ENCODE data around the gene ALX3. TPM values are rescaled to one million over a fixed set of nuclear protein-coding genes. Genes with fewer than 3 reads are reported as not detected.

ALX3 gene
- polyA plus RNA-seq, 3 donors = not detected

GRCh38 chr1:110076789-110077500 lies 6.5 kb upstream of the ALX3 start:
- H3K9me3 Mint-ChIP-seq = peaks cover 0 to 2% (median 0%) of the 10 kb centered on the region in 7 donors
- TF ChIP-seq CTCF (IDR thresholded peaks at IDR 0.05) = no peak
- peaks cover 0 to 4% of the 10 kb centered on the region in 2 donors for H3K36me3 Mint-ChIP-seq

DNA sequence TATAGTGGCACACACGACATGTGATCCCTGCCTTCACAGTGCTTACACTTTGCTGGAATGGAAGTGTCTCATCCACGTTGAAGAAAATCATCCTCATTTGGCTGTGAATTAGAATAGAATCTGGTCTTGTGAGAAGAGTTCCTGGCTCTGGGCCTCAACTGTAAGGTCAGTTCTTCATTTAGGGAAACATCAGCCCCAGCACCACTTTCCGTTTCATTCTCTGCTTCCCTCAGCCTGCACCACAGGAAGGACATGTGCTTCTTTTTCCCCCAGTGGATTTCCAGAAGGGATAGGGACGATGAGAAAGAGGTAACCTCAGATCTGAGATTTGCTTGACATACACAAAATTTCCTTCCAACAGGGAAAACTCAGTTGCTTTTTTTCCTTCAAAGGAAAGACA lies 3.7 kb upstream of the ALX3 start:
- Mint-ChIP-seq H3K4me1 (peaks cover 17% of the 10 kb centered on the region), H3K4me3 (no peak overlapping the region), H3K9me3 (peaks cover 0 to 16% (median 5%) of the 10 kb centered on the region in 7 donors), H3K36me3 (peaks cover 3 to 7% of the 10 kb centered on the region in 2 donors), H3K27ac (no peak overlapping the region), H3K27me3 (ENCODE audit: low read depth in 3 of 3) (peaks cover 41 to 53% (median 48%) of the 10 kb centered on the region in 3 donors)
- Histone ChIP-seq H3K36me3 (replicated peaks in 1 of 2; ENCODE audit: control insufficient read depth in 1 of 2, insufficient read depth in 2 of 2, low read length in 2 of 2) (no peaks in the 10 kb centered on the region), H3K79me2 (ENCODE audit: insufficient read depth, low read length) (no peaks in the 10 kb centered on the region), H3K9me3 (replicated peaks in 1 of 2; ENCODE audit: control insufficient read depth in 1 of 2, insufficient read depth in 1 of 2, low read length in 2 of 2) (peaks cover 0 to 15% of the 10 kb centered on the region in 2 donors), H3K4me1 (ENCODE audit: control insufficient read depth in 1 of 2, insufficient read depth in 2 of 2, low read length in 2 of 2) (peaks cover 9 to 12% of the 10 kb centered on the region in 2 donors), H3K27me3 (ENCODE audit: control insufficient read depth in 2 of 2, insufficient read depth in 2 of 2, low read length in 2 of 2) (peaks cover 33 to 46% of the 10 kb centered on the region in 2 donors), H4K20me1 (ENCODE audit: insufficient read depth, low read length) (no peaks in the 10 kb centered on the region), H2AFZ (ENCODE audit: insufficient read depth, low read depth, low read length, poor library complexity, severe bottlenecking) (no peak overlapping the region), H3K9ac (ENCODE audit: insufficient read depth, low read length, poor library complexity, severe bottlenecking) (no peak overlapping the region), H3K4me2 (replicated peaks; ENCODE audit: extremely low read depth, low read length, poor library complexity, severe bottlenecking) (no peak overlapping the region), H3K4me3 (replicated peaks in 1 of 3; ENCODE audit: low read depth in 2 of 3, low read length in 3 of 3) (no peak overlapping the region), H3K27ac (ENCODE audit: low read depth in 1 of 2, low read length in 2 of 2) (no peak overlapping the region)
- 100% methylated on average over 1 of the region's 4 CpGs for WGBS (ENCODE audit: insufficient coverage)
- intact Hi-C loops (cut with micrococcal nuclease) = no loop called here
- no peak for TF ChIP-seq CTCF (IDR thresholded peaks at IDR 0.05)
- no peak for DNase-seq

More at GRCh38 chr1:110076789-110077500, 6.5 kb upstream of the ALX3 start:
- H3K9ac ChIP-seq (ENCODE audit: insufficient read depth, low read length, poor library complexity, severe bottlenecking) = no peak overlapping the region
- Mint-ChIP-seq H3K4me1 (peaks cover 8% of the 10 kb centered on the region), H3K27me3 (ENCODE audit: low read depth in 3 of 3) (peaks cover 30 to 35% (median 31%) of the 10 kb centered on the region in 3 donors), H3K4me3 (no peak overlapping the region), H3K27ac (no peak overlapping the region)
- peaks cover 10 to 24% of the 10 kb centered on the region in 2 donors for H3K27me3 ChIP-seq (ENCODE audit: control insufficient read depth in 2 of 2, insufficient read depth in 2 of 2, low read length in 2 of 2)
- H3K79me2 ChIP-seq (ENCODE audit: insufficient read depth, low read length) = no peaks in the 10 kb centered on the region
- H3K4me1 ChIP-seq (ENCODE audit: control insufficient read depth in 1 of 2, insufficient read depth in 2 of 2, low read length in 2 of 2) = no peaks in the 10 kb centered on the region
- WGBS (ENCODE audit: insufficient coverage) = 60% methylated on average over 1 of the region's 3 CpGs
- no peaks in the 10 kb centered on the region for H3K36me3 ChIP-seq (replicated peaks in 1 of 2; ENCODE audit: control insufficient read depth in 1 of 2, insufficient read depth in 2 of 2, low read length in 2 of 2)
- peaks cover 0 to 2% of the 10 kb centered on the region in 2 donors for H3K9me3 ChIP-seq (replicated peaks in 1 of 2; ENCODE audit: control insufficient read depth in 1 of 2, insufficient read depth in 1 of 2, low read length in 2 of 2)
- no peak for DNase-seq
- H3K27ac ChIP-seq (ENCODE audit: low read depth in 1 of 2, low read length in 2 of 2) = no peak overlapping the region
- no peak overlapping the region for H3K4me3 ChIP-seq (replicated peaks in 1 of 3; ENCODE audit: low read depth in 2 of 3, low read length in 3 of 3)
- no peak overlapping the region for H3K4me2 ChIP-seq (replicated peaks; ENCODE audit: extremely low read depth, low read length, poor library complexity, severe bottlenecking)
- H4K20me1 ChIP-seq (ENCODE audit: insufficient read depth, low read length) = no peaks in the 10 kb centered on the region
- intact Hi-C loops (cut with micrococcal nuclease) = no loop called here
- no peak overlapping the region for H2AFZ ChIP-seq (ENCODE audit: insufficient read depth, low read depth, low read length, poor library complexity, severe bottlenecking)
